NT2/D1 (cell line): ENCODE measurements around the gene RAB3GAP1.

ENCODE experiments used
- DNase-seq: peaks from one replicate; pipeline ENCODE4 v3.0.0-alpha.2; 2011; ENCODE audit warnings: low read depth, low spot score
- H3K27me3 ChIP-seq: 2 replicates; pipeline ENCODE4 v1.6.0; 2011; ENCODE audit warnings: mild to moderate bottlenecking; ENCODE audit not compliant: insufficient read length, insufficient read depth
- H3K36me3 ChIP-seq: 2 replicates; pipeline ENCODE4 v1.6.1; 2011; ENCODE audit warnings: mild to moderate bottlenecking, low read length, mixed read lengths; ENCODE audit not compliant: insufficient read depth, insufficient read length
- H3K4me1 ChIP-seq: 2 replicates; pipeline ENCODE4 v1.5.1; 2011; ENCODE audit not compliant: insufficient read depth, insufficient read length
- H3K4me3 ChIP-seq: 2 replicates; pipeline ENCODE4 v1.5.1; 2011; ENCODE audit warnings: low read depth; ENCODE audit not compliant: insufficient read length
- H3K9ac ChIP-seq: 2 replicates; pipeline ENCODE4 v1.6.0; 2011; ENCODE audit warnings: low read depth; ENCODE audit not compliant: insufficient read length
- H3K9me3 ChIP-seq: 2 replicates; pipeline ENCODE4 v1.5.1; 2011; ENCODE audit warnings: mild to moderate bottlenecking, low read length; ENCODE audit not compliant: insufficient read depth
- SUZ12 ChIP-seq: IDR thresholded peaks from 2 replicates; pipeline ENCODE4 v1.6.1; 2011; ENCODE audit not compliant: insufficient read length, insufficient read depth; ENCODE audit errors: extremely low read depth
- YY1 ChIP-seq: IDR thresholded peaks from 2 replicates; pipeline ENCODE4 v1.6.1; 2011; ENCODE audit not compliant: insufficient read length, insufficient read depth
- ZNF274 ChIP-seq: IDR thresholded peaks from 2 replicates; pipeline ENCODE4 v1.6.1; 2011; ENCODE audit warnings: mild to moderate bottlenecking, low read depth, low read length

RAB3GAP1 gene

DNA sequence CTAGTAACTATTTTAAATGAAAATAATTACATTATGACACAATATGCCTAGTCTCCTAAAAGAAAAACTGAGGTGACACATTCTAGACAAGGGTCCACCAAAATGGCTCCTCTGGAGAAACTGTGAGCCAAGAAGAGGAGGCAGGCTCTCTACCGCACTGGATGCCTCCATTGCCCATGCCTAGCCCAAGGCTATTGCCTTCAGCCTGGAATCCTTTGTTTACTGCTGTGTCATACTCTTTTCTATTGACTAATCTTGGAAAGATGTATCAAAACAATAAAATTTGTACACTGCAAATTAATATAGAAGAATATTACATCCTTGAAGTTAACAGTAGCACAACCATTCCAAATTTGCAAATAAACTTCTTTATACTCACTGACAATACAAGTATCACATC lies 167.1 kb downstream of the RAB3GAP1 start:
- Histone ChIP-seq H3K4me1 (no peaks in the 10 kb centered on the region), H3K36me3 (no peaks in the 10 kb centered on the region), H3K4me3 (no peak overlapping the region), H3K27me3 (no peaks in the 10 kb centered on the region), H3K9me3 (no peaks in the 10 kb centered on the region), H3K9ac (no peak overlapping the region)
- no peak for TF ChIP-seq SUZ12
- no peak for TF ChIP-seq YY1
- no peak for TF ChIP-seq ZNF274
- DNase-seq: no peak
